Prostate gland (tissue), 2 donors: Measurements from ENCODE around the gene GADD45G. TPM values are rescaled to one million over a fixed set of nuclear protein-coding genes. Genes with fewer than 3 reads are reported as not detected.

Experiments
- DNase-seq: peaks from one replicate; pipeline ENCODE4 v3.0.0-alpha.2; 2019; ENCODE audit warnings: low spot score
- H3K27ac ChIP-seq, 2 donors: fragments of 200-600 bp; sonication (generic); 2 replicates each; pipeline ENCODE4 v1.5.1; 2017 to 2019
- H3K27me3 ChIP-seq: fragments of 200-600 bp; sonication (generic); replicated peaks from 2 replicates; pipeline ENCODE4 v1.5.1; 2019; ENCODE audit not compliant: insufficient read depth
- H3K36me3 ChIP-seq, 2 donors: fragments of 200-600 bp; sonication (generic); 1 replicate in 1 of 2; 2 replicates in 1 of 2; pipeline versions ENCODE4 v1.5.1 to v1.8.1; 2017 to 2019
- H3K4me1 ChIP-seq: fragments of 200-600 bp; sonication (generic); replicated peaks from 2 replicates; pipeline ENCODE4 v1.5.1; 2019
- H3K4me3 ChIP-seq, 2 donors: fragments of 200-600 bp; sonication (generic); 2 replicates each; pipeline ENCODE4 v1.5.1; 2017 to 2019
- H3K9me3 ChIP-seq: fragments of 200-600 bp; sonication (generic); 2 replicates; pipeline ENCODE4 v1.5.1; 2017
- POLR2A ChIP-seq: fragments of 450-650 bp; IDR thresholded peaks from one replicate; pipeline ENCODE4 v1.6.1; 2016; ENCODE audit warnings: antibody characterized with exemption, mild to moderate bottlenecking
- POLR2AphosphoS5 ChIP-seq: sonication (generic); formaldehyde crosslinking; IDR thresholded peaks from one replicate; pipeline ENCODE4 v1.6.1; 2017; ENCODE audit warnings: antibody characterized with exemption
- WGBS: methylation state at CpG from one replicate; pipeline ENCODE4 v1.1.5; 2018; 5-methylcytosine and 5-hydroxymethylcytosine counted together
- intact Hi-C: fragments of 100-400 bp; cut with DNase I; formaldehyde crosslinking; loops from one replicate; pipeline ENCODE4 v1.14.2; 2022
- total RNA-seq, 2 donors: library from RNA; depleted of rRNA; stranded (reverse); fragments of >200 nt; gene quantifications; one replicate each; pipeline ENCODE4 v1.1.0, GENCODE V29; 2016
- TF ChIP-seq, protein P1 (sequence below), 4 experiments: fragments of 200-600 bp in 2 of 4; fragments of 450-650 bp in 2 of 4; sonication (generic) in 2 of 4; IDR thresholded peaks; 1 replicate in 3 of 4; 2 replicates in 1 of 4; pipeline ENCODE4 v1.5.1; 2016 to 2019; ENCODE audit warnings: antibody characterized with exemption in 4 of 4, mild to moderate bottlenecking in 2 of 4, moderate library complexity in 2 of 4

GADD45G gene
- total RNA-seq, 2 donors from 2014 or later: 28.4 to 88.5 TPM

DNA sequence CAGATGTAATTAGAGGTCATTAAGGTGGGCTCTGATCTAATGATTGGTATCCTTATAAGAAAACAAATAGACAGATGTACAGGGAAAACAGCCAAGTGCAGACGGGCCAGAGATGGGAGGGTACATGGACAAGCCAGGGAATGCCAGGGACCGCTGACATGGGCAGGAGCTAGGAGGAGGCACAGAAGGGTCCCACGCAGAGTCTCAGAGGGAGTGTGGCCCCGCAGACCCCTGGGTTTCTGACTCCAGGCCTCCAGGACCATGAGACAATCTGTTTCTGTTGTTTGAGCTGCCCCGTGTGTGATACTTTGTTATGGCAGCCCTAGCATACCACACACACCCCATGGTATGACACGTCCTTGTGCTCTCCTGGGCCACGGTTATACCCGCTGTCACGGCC is 29.1 kb downstream of the GADD45G start:
- TF ChIP-seq POLR2A: no peak
- TF ChIP-seq, protein P1, sequence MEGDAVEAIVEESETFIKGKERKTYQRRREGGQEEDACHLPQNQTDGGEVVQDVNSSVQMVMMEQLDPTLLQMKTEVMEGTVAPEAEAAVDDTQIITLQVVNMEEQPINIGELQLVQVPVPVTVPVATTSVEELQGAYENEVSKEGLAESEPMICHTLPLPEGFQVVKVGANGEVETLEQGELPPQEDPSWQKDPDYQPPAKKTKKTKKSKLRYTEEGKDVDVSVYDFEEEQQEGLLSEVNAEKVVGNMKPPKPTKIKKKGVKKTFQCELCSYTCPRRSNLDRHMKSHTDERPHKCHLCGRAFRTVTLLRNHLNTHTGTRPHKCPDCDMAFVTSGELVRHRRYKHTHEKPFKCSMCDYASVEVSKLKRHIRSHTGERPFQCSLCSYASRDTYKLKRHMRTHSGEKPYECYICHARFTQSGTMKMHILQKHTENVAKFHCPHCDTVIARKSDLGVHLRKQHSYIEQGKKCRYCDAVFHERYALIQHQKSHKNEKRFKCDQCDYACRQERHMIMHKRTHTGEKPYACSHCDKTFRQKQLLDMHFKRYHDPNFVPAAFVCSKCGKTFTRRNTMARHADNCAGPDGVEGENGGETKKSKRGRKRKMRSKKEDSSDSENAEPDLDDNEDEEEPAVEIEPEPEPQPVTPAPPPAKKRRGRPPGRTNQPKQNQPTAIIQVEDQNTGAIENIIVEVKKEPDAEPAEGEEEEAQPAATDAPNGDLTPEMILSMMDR (IDR thresholded peaks at IDR 0.05): no peak
- 90% methylated on average over 9 of the region's 9 CpGs for WGBS
- peaks cover 7% of the 10 kb centered on the region for H3K4me1 ChIP-seq
- no peak overlapping the region for H3K4me3 ChIP-seq
- intact Hi-C loops: no loop called here
- H3K9me3 ChIP-seq: no peaks in the 10 kb centered on the region
- H3K27me3 ChIP-seq: no peaks in the 10 kb centered on the region
- no peak overlapping the region for H3K27ac ChIP-seq
- H3K36me3 ChIP-seq: no peaks in the 10 kb centered on the region
- DNase-seq: no peak

DNA sequence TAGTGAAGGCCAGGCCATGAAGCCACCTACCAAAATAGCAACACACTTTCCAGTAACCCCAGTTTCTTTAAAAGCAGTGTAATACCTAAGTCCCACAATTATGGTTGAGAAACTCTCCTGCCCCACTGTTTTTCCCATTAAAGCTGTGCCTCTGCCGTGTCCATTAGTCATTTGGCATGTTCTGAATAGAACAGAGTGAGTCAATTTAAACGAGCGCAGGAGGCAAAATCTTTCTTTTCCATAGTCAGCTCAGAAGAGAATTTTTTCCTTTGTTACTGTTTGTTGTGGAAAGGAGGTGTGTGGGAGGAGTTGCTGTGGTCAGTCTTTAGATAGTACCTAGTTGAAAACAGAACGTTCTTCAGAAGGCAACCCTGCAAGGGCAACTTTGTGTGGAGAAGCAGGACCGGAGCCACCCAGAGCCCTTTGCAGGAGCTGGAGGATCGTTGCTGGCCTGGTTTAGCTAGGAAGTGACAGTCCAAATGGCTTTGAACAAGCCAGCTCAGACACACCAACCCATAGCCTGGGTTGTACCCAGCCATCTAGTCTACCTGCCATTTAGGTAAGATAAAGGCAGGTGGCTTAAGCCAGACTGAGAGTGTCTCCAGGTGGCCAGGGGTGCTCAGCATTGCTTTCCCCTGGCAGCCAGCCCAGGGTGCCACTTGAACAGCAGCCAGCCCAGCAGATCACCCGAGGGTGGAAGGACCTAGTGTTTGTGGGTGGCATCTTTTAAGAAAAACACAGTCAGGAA is 30.4 kb downstream of the GADD45G start:
- intact Hi-C loops: no loop called here
- WGBS: 38% methylated on average over 7 of the region's 7 CpGs
- Histone ChIP-seq H3K36me3 (no peaks in the 10 kb centered on the region), H3K9me3 (no peaks in the 10 kb centered on the region), H3K4me1 (peaks cover 7% of the 10 kb centered on the region), H3K27me3 (no peaks in the 10 kb centered on the region), H3K27ac (no peak overlapping the region), H3K4me3 (no peak overlapping the region)
- TF ChIP-seq, protein P1 (IDR thresholded peaks at IDR 0.05): no peak
- TF ChIP-seq POLR2A (no peak), POLR2AphosphoS5 (no peak)
- no peak for DNase-seq

DNA sequence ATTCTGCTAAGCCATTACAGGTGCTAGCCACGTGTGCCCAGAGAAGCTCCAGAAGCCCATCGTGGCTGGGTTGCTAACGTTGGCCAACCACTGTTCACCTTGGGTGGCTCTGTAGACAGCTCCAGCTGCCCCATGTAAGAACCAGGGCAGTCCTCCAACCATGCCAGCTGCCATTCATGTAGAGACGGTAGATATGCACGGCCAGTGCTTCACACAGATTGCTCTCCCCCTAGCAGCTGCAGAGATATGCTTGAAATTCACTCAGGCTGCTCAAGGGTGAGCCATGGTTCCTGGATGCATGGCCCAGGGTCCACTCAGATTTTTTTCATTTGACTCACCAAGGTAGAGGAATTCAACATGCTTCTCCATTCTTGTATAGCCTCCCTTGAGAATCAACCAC is 31.0 kb downstream of the GADD45G start:
- H3K4me3 ChIP-seq: no peak overlapping the region
- intact Hi-C loops: no loop called here
- H3K9me3 ChIP-seq: no peaks in the 10 kb centered on the region
- no peak overlapping the region for H3K27ac ChIP-seq
- H3K27me3 ChIP-seq: no peaks in the 10 kb centered on the region
- no peak for TF ChIP-seq POLR2A
- no peak for TF ChIP-seq POLR2AphosphoS5
- TF ChIP-seq, protein P1 (IDR thresholded peaks at IDR 0.05): no peak
- WGBS: 71% methylated on average over 3 of the region's 5 CpGs
- H3K4me1 ChIP-seq: peaks cover 7% of the 10 kb centered on the region
- DNase-seq: no peak
- no peaks in the 10 kb centered on the region for H3K36me3 ChIP-seq

DNA sequence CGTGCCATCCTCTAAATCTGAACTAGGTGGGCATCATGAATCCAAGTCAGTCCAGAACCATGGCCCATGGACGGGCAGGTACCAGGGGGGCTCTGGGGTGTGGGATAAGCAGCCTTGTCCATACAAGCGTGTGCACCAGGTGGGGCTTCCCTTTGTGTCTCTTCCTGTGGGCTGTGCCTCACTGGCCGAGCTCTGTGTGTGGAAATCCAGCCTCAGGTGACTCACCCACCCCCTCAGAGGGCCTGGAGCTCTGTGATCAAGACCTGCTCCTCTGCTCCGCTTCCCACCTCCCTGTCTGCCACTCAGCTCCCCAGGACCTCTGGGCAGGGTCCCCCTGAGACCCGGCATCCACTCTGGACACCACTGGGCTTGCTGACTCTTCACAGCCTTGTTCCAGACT is 33.0 kb downstream of the GADD45G start:
- H3K9me3 ChIP-seq: no peaks in the 10 kb centered on the region
- 98% methylated on average over 6 of the region's 6 CpGs for whole genome bisulfite sequencing
- peaks cover 7% of the 10 kb centered on the region for H3K4me1 ChIP-seq
- DNase-seq: no peak
- TF ChIP-seq, protein P1 (IDR thresholded peaks at IDR 0.05): no peak
- TF ChIP-seq POLR2A (no peak), POLR2AphosphoS5 (no peak)
- H3K27me3 ChIP-seq: no peaks in the 10 kb centered on the region
- no peak overlapping the region for H3K27ac ChIP-seq
- H3K4me3 ChIP-seq: no peak overlapping the region
- H3K36me3 ChIP-seq: no peaks in the 10 kb centered on the region
- intact Hi-C loops: no loop called here

DNA sequence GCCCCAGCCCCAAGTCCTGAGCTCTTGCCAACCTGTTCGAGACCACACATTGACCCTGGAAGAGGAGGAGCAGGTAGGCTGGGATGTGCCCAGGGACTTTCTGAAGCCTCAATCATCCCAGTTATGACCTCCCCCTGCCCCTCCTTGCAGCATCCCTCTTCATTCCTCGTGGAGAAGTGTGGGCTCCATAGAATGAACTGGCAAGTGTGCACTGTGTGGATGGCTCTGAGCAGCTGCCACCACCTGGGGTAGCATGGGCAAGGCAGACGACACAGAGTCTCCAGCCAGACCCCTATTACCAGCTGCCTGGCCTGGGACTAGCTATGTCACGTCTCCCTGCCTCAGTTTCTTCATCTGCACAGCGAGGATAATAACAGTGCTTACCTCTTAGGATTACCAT is 33.5 kb downstream of the GADD45G start:
- H3K9me3 ChIP-seq: no peaks in the 10 kb centered on the region
- WGBS: 84% methylated on average over 5 of the region's 5 CpGs
- intact Hi-C loops: no loop called here
- no peak overlapping the region for H3K4me3 ChIP-seq
- no peak for DNase-seq
- peaks cover 7% of the 10 kb centered on the region for H3K4me1 ChIP-seq
- no peak overlapping the region for H3K27ac ChIP-seq
- H3K36me3 ChIP-seq: no peaks in the 10 kb centered on the region
- TF ChIP-seq, protein P1 (IDR thresholded peaks at IDR 0.05): no peak
- TF ChIP-seq POLR2AphosphoS5 (no peak), POLR2A (no peak)
- no peaks in the 10 kb centered on the region for H3K27me3 ChIP-seq
